Upper lobe of left lung (tissue), 4 donors: ENCODE results near the gene CEP70.

Source experiments
- EP300 ChIP-seq, 4 donors: sonication (generic); formaldehyde crosslinking; IDR thresholded peaks; one replicate each; pipeline ENCODE4 v1.5.1; 2017; ENCODE audit warnings: antibody characterized with exemption in 4 of 4, control low read depth in 2 of 4
- TF ChIP-seq, protein P1 (sequence below), 6 experiments: fragments of 450-650 bp in 4 of 6; fragments of 200-600 bp in 2 of 6; sonication (generic) in 2 of 6; IDR thresholded peaks; one replicate each; pipeline ENCODE4 v1.5.1; 2016 to 2019; ENCODE audit warnings: antibody characterized with exemption in 6 of 6

DNA sequence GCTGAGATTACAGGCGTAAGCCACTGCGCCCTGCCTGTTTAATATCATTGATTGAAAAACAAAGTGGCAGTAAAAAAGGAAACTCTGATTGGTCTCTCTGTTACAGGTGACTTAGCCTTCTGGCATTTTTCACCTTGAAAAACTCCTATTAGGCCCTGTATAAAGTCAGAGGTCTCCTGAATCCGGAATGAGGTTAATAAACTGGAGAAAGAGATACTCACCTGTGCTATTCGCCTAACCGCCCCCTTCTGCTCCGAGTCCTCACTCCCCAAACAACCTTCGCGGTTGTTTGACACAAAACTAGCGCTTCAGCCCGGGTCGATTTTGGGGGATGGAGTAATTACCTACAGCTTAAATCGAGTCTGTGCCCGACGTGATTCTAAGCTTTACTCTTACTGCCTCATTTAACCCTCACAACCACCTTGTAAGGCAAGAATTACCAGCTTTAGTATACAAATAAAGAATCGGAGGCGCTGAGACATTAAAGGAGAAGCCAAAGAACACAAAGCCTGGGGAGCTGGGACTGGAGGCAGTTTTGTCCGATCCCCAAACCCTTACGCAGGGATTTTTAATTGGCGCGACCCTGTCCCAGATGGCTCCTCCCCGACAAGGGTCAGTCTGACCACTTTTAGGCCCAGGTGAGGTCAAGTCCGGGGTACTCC lies 441 bp downstream of the CEP70 start:
- TF ChIP-seq, protein P1, sequence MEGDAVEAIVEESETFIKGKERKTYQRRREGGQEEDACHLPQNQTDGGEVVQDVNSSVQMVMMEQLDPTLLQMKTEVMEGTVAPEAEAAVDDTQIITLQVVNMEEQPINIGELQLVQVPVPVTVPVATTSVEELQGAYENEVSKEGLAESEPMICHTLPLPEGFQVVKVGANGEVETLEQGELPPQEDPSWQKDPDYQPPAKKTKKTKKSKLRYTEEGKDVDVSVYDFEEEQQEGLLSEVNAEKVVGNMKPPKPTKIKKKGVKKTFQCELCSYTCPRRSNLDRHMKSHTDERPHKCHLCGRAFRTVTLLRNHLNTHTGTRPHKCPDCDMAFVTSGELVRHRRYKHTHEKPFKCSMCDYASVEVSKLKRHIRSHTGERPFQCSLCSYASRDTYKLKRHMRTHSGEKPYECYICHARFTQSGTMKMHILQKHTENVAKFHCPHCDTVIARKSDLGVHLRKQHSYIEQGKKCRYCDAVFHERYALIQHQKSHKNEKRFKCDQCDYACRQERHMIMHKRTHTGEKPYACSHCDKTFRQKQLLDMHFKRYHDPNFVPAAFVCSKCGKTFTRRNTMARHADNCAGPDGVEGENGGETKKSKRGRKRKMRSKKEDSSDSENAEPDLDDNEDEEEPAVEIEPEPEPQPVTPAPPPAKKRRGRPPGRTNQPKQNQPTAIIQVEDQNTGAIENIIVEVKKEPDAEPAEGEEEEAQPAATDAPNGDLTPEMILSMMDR (IDR thresholded peaks at IDR 0.05), result no peak
- TF ChIP-seq EP300 (IDR thresholded peaks at IDR 0.05), result no peak
